OCI-LY3 (cell line): Measurements from ENCODE around the gene PAPSS1.

Source experiments
- CTCF ChIP-seq: fragments of 200-600, 300-600 bp; sonication (generic); IDR thresholded peaks from 2 replicates; pipeline ENCODE4 v1.5.1; 2014; ENCODE audit warnings: antibody characterized with exemption, low read length, low read depth
- EZH2phosphoT487 ChIP-seq: fragments of 200-600 bp; shearing (Covaris generic); IDR thresholded peaks from 2 replicates; pipeline ENCODE4 v1.6.1; 2018; ENCODE audit warnings: antibody characterized with exemption, mixed run types, low read depth

GRCh38 chr4:107719922-107720722, at the start of gene PAPSS1:
- TF ChIP-seq CTCF (no peak), EZH2phosphoT487 (no peak)
